ENCODE results near the gene DIP2C.

The DIP2C gene

GRCh38 chr10:581776-582330 lies 107.6 kb downstream of the DIP2C start:
- H3K27me3 Mint-ChIP-seq = no peaks in the 10 kb centered on the region
- H3K27ac Mint-ChIP-seq = no peak overlapping the region
- H3K4me3 Mint-ChIP-seq = no peak overlapping the region
- no peak for DNase-seq
- H3K4me1 Mint-ChIP-seq (ENCODE audit: low read depth) = no peaks in the 10 kb centered on the region
- H3K36me3 Mint-ChIP-seq (ENCODE audit: low read depth) = no peaks in the 10 kb centered on the region
- no peaks in the 10 kb centered on the region for H3K9me3 Mint-ChIP-seq

GRCh38 chr10:580778-581177 lies 108.7 kb downstream of the DIP2C start:
- DNase-seq = no peak
- no peak overlapping the region for H3K4me3 Mint-ChIP-seq
- H3K27ac Mint-ChIP-seq = no peak overlapping the region
- H3K4me1 Mint-ChIP-seq (ENCODE audit: low read depth) = no peaks in the 10 kb centered on the region
- no peaks in the 10 kb centered on the region for H3K27me3 Mint-ChIP-seq
- no peaks in the 10 kb centered on the region for H3K36me3 Mint-ChIP-seq (ENCODE audit: low read depth)
- H3K9me3 Mint-ChIP-seq = no peaks in the 10 kb centered on the region

- no peaks in the 10 kb centered on the region for H3K36me3 Mint-ChIP-seq (ENCODE audit: low read depth)
- no peaks in the 10 kb centered on the region for H3K9me3 Mint-ChIP-seq
- H3K4me3 Mint-ChIP-seq = no peak overlapping the region
- DNase-seq = no peak
- H3K27ac Mint-ChIP-seq = no peak overlapping the region
- no peaks in the 10 kb centered on the region for H3K4me1 Mint-ChIP-seq (ENCODE audit: low read depth)
- peaks cover 36% of the 10 kb centered on the region for H3K27me3 Mint-ChIP-seq
These were observed 113.4 kb downstream of the DIP2C start for GRCh38 chr10:576130-576465.

DNA sequence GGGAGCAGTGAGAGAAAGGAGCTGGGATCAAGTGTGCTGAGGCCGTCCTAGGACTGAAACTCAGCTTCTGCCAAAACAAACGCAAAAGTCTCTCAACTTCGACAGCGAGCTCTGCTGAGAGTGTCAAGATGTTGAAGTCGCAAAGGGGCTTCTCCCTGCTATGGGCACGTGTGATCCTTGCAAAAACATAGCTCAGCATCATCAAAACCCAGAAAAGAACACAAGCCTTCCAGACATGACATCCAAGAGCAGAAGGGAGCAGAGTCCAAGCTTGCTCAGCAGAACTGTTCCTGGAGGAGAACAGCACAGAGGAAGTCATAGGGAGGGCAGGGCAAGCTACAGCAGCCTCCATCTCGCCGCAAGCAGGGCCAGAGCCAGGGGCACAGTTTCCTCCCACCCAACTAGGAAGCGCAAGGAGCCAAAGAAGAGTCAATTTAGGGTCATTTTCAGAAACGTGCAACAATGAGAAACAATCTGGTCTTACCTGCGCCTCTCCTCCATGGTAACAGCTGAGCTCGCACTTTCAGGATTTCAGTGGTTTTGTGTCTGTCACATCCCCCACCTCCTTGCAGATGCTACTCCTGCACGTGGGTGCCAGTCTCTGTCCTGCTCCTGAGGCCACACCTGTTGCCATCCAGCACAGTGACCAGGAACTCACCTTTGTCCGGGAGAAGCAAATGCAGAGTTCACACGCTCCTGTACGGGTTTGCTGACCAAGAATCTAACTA lies 113.9 kb downstream of the DIP2C start:
- Mint-ChIP-seq H3K27ac (no peak overlapping the region), H3K4me1 (ENCODE audit: low read depth) (no peaks in the 10 kb centered on the region), H3K36me3 (ENCODE audit: low read depth) (no peaks in the 10 kb centered on the region), H3K9me3 (no peaks in the 10 kb centered on the region), H3K27me3 (peaks cover 42% of the 10 kb centered on the region), H3K4me3 (no peak overlapping the region)
- no peak for DNase-seq

GRCh38 chr10:572696-573095 lies 116.8 kb downstream of the DIP2C start:
- no peak overlapping the region for H3K4me3 Mint-ChIP-seq
- H3K4me1 Mint-ChIP-seq (ENCODE audit: low read depth) = no peaks in the 10 kb centered on the region
- no peak for DNase-seq
- H3K27ac Mint-ChIP-seq = no peak overlapping the region
- no peaks in the 10 kb centered on the region for H3K36me3 Mint-ChIP-seq (ENCODE audit: low read depth)
- H3K27me3 Mint-ChIP-seq = peaks cover 46% of the 10 kb centered on the region
- peaks cover 7% of the 10 kb centered on the region for H3K9me3 Mint-ChIP-seq

DNA sequence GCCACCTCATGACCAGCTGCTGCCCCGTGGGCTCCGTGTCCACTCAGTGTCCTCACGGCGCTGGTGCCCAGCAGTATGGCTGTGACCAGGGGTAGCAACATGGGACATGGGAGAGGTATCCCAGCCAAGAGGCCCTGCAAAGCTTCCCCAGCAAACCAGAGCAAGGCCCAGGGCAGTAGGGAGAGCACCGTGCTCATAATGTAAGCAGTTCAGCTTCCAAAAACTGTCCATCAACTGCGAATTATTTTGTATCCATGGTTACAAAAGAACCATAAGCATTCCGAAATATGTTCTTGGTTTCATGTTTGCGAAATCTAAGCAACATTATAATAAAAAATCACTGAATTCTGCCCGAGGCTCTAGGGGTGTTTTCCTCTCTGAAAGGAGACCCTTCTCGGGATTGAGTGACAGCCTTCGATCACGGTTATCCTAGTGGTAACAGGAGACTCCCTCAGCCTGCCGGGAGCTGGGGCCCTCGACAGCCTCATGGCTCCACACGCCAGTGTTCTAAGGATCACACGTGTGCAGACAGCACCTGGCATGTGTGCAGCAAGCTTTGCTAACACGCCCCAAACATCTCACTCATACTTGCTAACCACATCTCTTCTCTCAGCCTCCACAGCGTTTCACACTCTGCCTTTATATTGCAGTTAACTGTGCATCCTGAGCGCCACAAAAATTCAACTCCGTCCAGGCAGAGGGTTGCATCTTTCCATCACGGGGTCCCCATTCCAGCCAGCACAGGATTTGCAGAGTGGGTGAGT lies 117.6 kb downstream of the DIP2C start:
- no peaks in the 10 kb centered on the region for H3K4me1 Mint-ChIP-seq (ENCODE audit: low read depth)
- H3K27ac Mint-ChIP-seq = no peak overlapping the region
- H3K4me3 Mint-ChIP-seq = no peak overlapping the region
- H3K27me3 Mint-ChIP-seq = peaks cover 46% of the 10 kb centered on the region
- H3K36me3 Mint-ChIP-seq (ENCODE audit: low read depth) = no peaks in the 10 kb centered on the region
- no peak for DNase-seq
- peaks cover 7% of the 10 kb centered on the region for H3K9me3 Mint-ChIP-seq

DNA sequence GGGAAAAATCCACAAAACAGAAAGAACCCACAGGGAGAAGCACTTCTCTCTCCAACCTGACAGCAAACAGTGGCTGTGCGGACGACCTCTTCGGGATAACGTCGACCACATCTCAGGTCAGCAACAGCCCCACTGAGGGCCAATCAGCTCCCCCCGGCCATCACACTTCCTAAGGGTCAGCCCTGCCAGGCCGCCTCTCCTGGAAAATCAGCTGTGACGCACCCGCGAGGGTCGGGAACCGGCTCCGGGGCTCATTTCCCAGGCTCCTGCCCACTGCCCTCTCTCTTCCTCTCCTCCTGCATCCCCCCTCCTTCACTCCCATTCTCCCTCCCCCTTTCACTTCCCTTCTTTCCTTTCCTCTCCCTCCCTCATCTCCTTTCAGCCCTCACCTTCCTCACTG lies 118.3 kb downstream of the DIP2C start:
- Mint-ChIP-seq H3K4me3 (no peak overlapping the region), H3K9me3 (peaks cover 7% of the 10 kb centered on the region), H3K27me3 (peaks cover 46% of the 10 kb centered on the region), H3K36me3 (ENCODE audit: low read depth) (no peaks in the 10 kb centered on the region), H3K27ac (no peak overlapping the region), H3K4me1 (ENCODE audit: low read depth) (no peaks in the 10 kb centered on the region)
- DNase-seq = no peak

DNA sequence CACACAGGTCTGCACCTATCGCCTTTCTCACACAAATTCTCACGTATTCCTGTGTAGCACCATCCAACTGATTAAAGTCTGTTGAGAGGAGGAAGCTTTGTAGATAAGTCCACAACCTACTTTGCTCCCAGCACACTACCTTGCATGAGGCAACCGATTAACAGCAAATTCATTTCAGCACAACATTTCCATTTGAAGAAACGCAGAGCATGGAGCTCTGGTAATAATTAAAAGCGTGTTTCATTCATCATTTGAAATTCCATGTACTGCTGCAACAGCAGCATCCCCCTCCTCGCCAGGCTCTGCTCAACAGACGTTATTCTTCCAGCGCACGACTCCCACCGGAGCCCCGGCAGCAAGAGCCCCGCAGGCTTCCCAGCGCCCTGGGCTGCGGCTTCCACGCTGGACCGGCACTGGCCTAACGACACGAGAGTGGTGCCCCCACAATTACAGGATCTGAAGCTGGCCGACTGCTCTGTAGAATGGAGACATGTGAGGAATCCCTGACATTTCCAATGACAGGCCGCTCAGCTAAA lies 118.8 kb downstream of the DIP2C start:
- Mint-ChIP-seq H3K4me3 (no peak overlapping the region), H3K36me3 (ENCODE audit: low read depth) (no peaks in the 10 kb centered on the region), H3K9me3 (peaks cover 7% of the 10 kb centered on the region), H3K4me1 (ENCODE audit: low read depth) (no peaks in the 10 kb centered on the region), H3K27me3 (peaks cover 46% of the 10 kb centered on the region), H3K27ac (no peak overlapping the region)
- DNase-seq = no peak

DNA sequence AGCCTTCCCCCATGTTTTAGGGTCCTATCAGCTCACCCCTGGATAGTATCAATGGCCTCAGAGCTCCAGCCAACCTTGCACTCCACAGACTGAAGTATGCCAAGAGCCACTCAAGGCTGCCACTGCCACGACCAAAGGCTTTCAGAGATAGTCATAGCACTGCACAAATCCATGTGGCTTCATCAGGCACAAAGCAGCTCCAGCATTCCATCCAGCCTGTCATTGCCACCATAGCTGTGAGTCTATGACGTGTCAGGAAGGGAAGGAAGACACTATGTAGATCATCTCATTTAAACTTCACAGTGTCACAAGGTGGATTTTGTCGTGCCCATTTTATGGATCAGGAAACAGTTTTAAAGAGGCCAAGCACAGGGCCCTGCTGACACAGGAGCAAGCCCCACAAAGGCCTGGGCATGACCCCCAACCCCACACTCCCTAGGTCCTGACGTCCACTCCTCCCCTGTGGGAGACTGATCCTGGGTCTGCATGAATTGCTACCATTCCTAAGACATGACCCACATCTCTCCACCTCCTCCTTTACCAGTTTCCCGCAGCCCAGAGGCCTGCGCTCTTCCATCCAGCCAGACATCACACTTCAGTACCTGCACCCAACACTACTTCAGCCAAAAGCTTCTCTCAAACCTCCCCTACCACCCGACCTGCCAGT lies 119.4 kb downstream of the DIP2C start:
- DNase-seq = no peak
- no peak overlapping the region for H3K27ac Mint-ChIP-seq
- H3K27me3 Mint-ChIP-seq = peaks cover 43% of the 10 kb centered on the region
- peaks cover 7% of the 10 kb centered on the region for H3K9me3 Mint-ChIP-seq
- H3K4me1 Mint-ChIP-seq (ENCODE audit: low read depth) = no peaks in the 10 kb centered on the region
- no peaks in the 10 kb centered on the region for H3K36me3 Mint-ChIP-seq (ENCODE audit: low read depth)
- H3K4me3 Mint-ChIP-seq = no peak overlapping the region

GRCh38 chr10:568848-569247 lies 120.6 kb downstream of the DIP2C start:
- Mint-ChIP-seq H3K36me3 (ENCODE audit: low read depth) (no peaks in the 10 kb centered on the region), H3K9me3 (peaks cover 12% of the 10 kb centered on the region), H3K4me1 (ENCODE audit: low read depth) (no peaks in the 10 kb centered on the region), H3K27me3 (peaks cover 33% of the 10 kb centered on the region), H3K4me3 (no peak overlapping the region), H3K27ac (no peak overlapping the region)
- DNase-seq = no peak

DNA sequence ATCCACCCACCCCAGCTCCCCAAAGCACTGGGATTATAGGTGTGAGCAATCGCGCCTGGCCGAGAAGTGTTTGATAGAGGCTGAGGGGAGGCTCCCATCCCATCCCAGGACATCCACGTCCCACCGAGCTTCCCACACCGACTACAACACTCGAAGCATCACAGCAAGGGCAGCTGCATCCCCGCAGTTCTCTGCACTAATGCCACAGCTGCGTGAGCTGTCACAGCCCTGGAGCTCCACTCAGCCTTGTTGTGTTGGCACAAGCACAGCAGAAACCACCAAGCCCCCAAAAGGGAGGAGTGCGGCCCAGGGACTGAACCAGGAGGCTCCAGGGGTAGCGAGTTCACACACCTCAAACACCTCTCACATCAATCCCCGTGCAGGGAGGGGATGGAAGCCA lies 121.6 kb downstream of the DIP2C start:
- no peaks in the 10 kb centered on the region for H3K4me1 Mint-ChIP-seq (ENCODE audit: low read depth)
- DNase-seq = no peak
- no peaks in the 10 kb centered on the region for H3K36me3 Mint-ChIP-seq (ENCODE audit: low read depth)
- peaks cover 27% of the 10 kb centered on the region for H3K27me3 Mint-ChIP-seq
- no peak overlapping the region for H3K4me3 Mint-ChIP-seq
- peaks cover 15% of the 10 kb centered on the region for H3K9me3 Mint-ChIP-seq
- no peak overlapping the region for H3K27ac Mint-ChIP-seq

DNA sequence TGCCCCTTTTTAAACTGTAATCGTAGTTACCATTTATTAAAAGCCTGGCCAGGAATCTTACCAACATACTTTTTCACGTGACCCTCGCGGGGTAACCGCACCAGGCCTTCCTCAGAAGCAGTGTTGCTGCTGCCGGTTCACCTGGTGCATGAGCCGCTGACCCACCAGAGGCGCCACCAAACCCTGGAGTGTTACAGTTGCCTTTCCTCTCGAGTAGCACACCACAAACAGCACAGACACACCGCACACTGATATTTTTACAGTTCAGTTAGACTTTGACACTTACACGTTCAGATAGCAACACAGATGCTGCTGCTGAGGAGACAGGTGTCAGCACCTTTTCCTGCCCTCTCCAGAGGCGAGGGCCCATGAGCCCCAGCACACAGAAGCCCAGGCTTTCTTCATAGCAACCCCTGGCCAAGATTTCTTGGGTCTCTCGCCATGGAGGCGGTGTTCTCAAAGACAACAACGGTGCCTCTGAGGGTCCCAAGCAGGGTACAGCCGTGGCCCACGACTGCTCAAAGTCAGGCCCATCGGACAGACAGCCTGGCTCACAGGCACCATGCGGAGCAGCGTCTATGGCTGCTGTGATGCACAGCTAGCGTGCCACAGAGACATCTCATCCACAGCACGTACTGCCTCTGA lies 123.1 kb downstream of the DIP2C start:
- Mint-ChIP-seq H3K36me3 (ENCODE audit: low read depth) (no peaks in the 10 kb centered on the region), H3K9me3 (peaks cover 15% of the 10 kb centered on the region), H3K4me3 (no peak overlapping the region), H3K4me1 (ENCODE audit: low read depth) (no peaks in the 10 kb centered on the region), H3K27ac (no peak overlapping the region), H3K27me3 (peaks cover 14% of the 10 kb centered on the region)
- no peak for DNase-seq

DNA sequence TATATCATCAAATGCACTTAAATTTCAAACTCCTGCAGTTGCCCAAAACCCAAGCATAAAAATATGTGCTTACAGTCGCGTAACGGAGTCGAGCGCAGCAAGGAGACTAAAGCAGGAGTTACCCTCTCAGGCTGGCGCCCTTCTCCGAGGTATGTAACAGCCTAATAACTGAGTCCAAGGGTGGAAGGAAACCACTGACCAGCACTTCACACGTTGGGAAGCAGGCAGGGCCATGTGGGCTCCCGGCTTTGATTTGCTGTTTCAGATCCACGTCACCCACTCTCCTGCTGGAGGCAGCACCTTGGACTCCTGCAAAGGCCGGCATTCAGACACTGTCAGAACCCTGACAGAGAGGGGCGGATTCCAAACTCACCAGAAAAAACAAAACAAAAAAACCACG lies 123.8 kb downstream of the DIP2C start:
- Mint-ChIP-seq H3K27me3 (peaks cover 8% of the 10 kb centered on the region), H3K4me1 (ENCODE audit: low read depth) (no peaks in the 10 kb centered on the region), H3K9me3 (peaks cover 15% of the 10 kb centered on the region), H3K36me3 (ENCODE audit: low read depth) (no peaks in the 10 kb centered on the region), H3K4me3 (no peak overlapping the region), H3K27ac (no peak overlapping the region)
- no peak for DNase-seq

- Mint-ChIP-seq H3K27me3 (peaks cover 3% of the 10 kb centered on the region), H3K9me3 (peaks cover 15% of the 10 kb centered on the region), H3K4me1 (ENCODE audit: low read depth) (no peaks in the 10 kb centered on the region), H3K36me3 (ENCODE audit: low read depth) (no peaks in the 10 kb centered on the region), H3K4me3 (no peak overlapping the region), H3K27ac (no peak overlapping the region)
- no peak for DNase-seq
These were observed 124.3 kb downstream of the DIP2C start for GRCh38 chr10:565146-565545.

Data from activated T-cell treated with anti-CD3 and anti-CD28 coated beads, Interleukin-2, amount 50 U/mL, for 24 hours (primary cell).